Upper lobe of left lung (tissue), 4 donors: ENCODE data around the gene ZNF526.

Experiments used
- CTCF ChIP-seq, 6 experiments: fragments of 450-650 bp in 4 of 6; fragments of 200-600 bp in 2 of 6; sonication (generic) in 2 of 6; IDR thresholded peaks; one replicate each; pipeline ENCODE4 v1.5.1; 2016 to 2019; ENCODE audit warnings: antibody characterized with exemption in 6 of 6
- POLR2A ChIP-seq, 4 donors: fragments of 450-650 bp; IDR thresholded peaks; one replicate each; pipeline ENCODE4 v1.5.1; 2016 to 2017; ENCODE audit warnings: antibody characterized with exemption in 4 of 4, mild to moderate bottlenecking in 2 of 4

GRCh38 chr19:42271045-42271419, 50.9 kb downstream of the ZNF526 start:
- no peak for TF ChIP-seq CTCF (IDR thresholded peaks at IDR 0.05)
- TF ChIP-seq POLR2A (IDR thresholded peaks at IDR 0.05): no peak
